ENCODE data around the gene ZBTB32.

- TF ChIP-seq, protein P1, sequence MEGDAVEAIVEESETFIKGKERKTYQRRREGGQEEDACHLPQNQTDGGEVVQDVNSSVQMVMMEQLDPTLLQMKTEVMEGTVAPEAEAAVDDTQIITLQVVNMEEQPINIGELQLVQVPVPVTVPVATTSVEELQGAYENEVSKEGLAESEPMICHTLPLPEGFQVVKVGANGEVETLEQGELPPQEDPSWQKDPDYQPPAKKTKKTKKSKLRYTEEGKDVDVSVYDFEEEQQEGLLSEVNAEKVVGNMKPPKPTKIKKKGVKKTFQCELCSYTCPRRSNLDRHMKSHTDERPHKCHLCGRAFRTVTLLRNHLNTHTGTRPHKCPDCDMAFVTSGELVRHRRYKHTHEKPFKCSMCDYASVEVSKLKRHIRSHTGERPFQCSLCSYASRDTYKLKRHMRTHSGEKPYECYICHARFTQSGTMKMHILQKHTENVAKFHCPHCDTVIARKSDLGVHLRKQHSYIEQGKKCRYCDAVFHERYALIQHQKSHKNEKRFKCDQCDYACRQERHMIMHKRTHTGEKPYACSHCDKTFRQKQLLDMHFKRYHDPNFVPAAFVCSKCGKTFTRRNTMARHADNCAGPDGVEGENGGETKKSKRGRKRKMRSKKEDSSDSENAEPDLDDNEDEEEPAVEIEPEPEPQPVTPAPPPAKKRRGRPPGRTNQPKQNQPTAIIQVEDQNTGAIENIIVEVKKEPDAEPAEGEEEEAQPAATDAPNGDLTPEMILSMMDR (IDR thresholded peaks at IDR 0.05) = no peak
- TF ChIP-seq POLR2A (IDR thresholded peaks at IDR 0.05) = no peak
Measured at GRCh38 chr19:35689836-35690235, 14.5 kb upstream of the ZBTB32 start.
